PC-9 (cell line): ENCODE results near the gene MXRA7. TPM values are rescaled to one million over a fixed set of nuclear protein-coding genes. Genes with fewer than 3 reads are reported as not detected.

Experiments
- BruUV-seq: library from RNA; stranded (reverse); fragments of 400-500 nt; replicated peaks from 2 replicates; lab custom pipeline; 2021; lab: Mats Ljungman, UMichigan
- CTCF ChIA-PET: fragments of 300-600 bp; sonication (Branson Sonifier 250); formaldehyde crosslinking; loops from one replicate; lab custom pipeline; 2022; ENCODE audit warnings: antibody characterized with exemption; lab: Charles Lee
- POLR2A ChIA-PET: fragments of 300-600 bp; sonication (Branson Sonifier 250); formaldehyde crosslinking; loops from one replicate; lab custom pipeline; 2022; ENCODE audit warnings: antibody characterized with exemption; ENCODE audit not compliant: unreplicated experiment; lab: Charles Lee
- DNase-seq, 2 experiments: peaks; one replicate each; pipeline versions ENCODE4 v3.0.0 to v3.0.0-alpha.2; 2015 to 2022; ENCODE audit warnings: mixed read lengths in 1 of 2
- H2AFZ ChIP-seq: fragments of 200-600 bp; sonication (generic); 2 replicates; pipeline ENCODE4 v1.8.1; 2017; ENCODE audit warnings: antibody characterized with exemption
- H3F3A ChIP-seq: fragments of 200-600 bp; sonication (generic); 2 replicates; pipeline ENCODE4 v1.8.1; 2017; ENCODE audit warnings: antibody characterized with exemption, mild to moderate bottlenecking, low read depth; ENCODE audit not compliant: insufficient read depth
- H3K27ac ChIP-seq: fragments of 200-600 bp; sonication (generic); 2 replicates; pipeline ENCODE4 v1.6.1; 2016; ENCODE audit warnings: mixed run types
- H3K27me3 ChIP-seq: fragments of 200-600 bp; sonication (generic); 2 replicates; pipeline ENCODE4 v1.6.1; 2016; ENCODE audit warnings: low read depth, mixed run types; ENCODE audit not compliant: insufficient read depth
- H3K36me3 ChIP-seq: fragments of 200-600 bp; sonication (generic); 2 replicates; pipeline ENCODE4 v1.6.1; 2016; ENCODE audit warnings: low read depth, mixed run types
- H3K4me1 ChIP-seq: fragments of 200-600 bp; sonication (generic); replicated peaks from 2 replicates; pipeline ENCODE4 v1.6.1; 2016; ENCODE audit warnings: mixed run types; ENCODE audit not compliant: insufficient read depth
- H3K4me2 ChIP-seq: fragments of 200-600 bp; sonication (generic); 2 replicates; pipeline ENCODE4 v1.6.1; 2017; ENCODE audit warnings: mixed run types
- H3K4me3 ChIP-seq: fragments of 200-600 bp; sonication (generic); 2 replicates; pipeline ENCODE4 v1.6.1; 2016; ENCODE audit warnings: mixed run types
- H3K79me2 ChIP-seq: fragments of 200-600 bp; sonication (generic); 2 replicates; pipeline ENCODE4 v1.6.1; 2017; ENCODE audit warnings: low read depth, mixed run types
- H3K9me2 ChIP-seq: fragments of 200-600 bp; sonication (generic); 2 replicates; pipeline ENCODE4 v1.8.1; 2017; ENCODE audit warnings: mild to moderate bottlenecking; ENCODE audit not compliant: insufficient read depth
- H3K9me3 ChIP-seq: fragments of 200-600 bp; sonication (generic); 2 replicates; pipeline ENCODE4 v1.8.1; 2016; ENCODE audit warnings: low read depth; ENCODE audit not compliant: insufficient read depth
- H4K20me1 ChIP-seq: fragments of 200-600 bp; sonication (generic); 2 replicates; pipeline ENCODE4 v1.8.1; 2017; ENCODE audit not compliant: insufficient read depth
- CTCF ChIP-seq: fragments of 200-600 bp; sonication (generic); conservative IDR thresholded peaks from 2 replicates; pipeline ENCODE4 v1.6.1; 2017; ENCODE audit warnings: mixed run types, antibody characterized with exemption, mild to moderate bottlenecking, moderate library complexity
- EZH2 ChIP-seq: fragments of 200-600 bp; sonication (generic); IDR thresholded peaks from 2 replicates; pipeline ENCODE4 v1.8.0; 2017; ENCODE audit warnings: antibody characterized with exemption, low read depth
- intact Hi-C: fragments of 100-400 bp; cut with micrococcal nuclease; formaldehyde crosslinking; loops from one replicate; pipeline ENCODE4 v1.10.0; 2022; ENCODE audit not compliant: unreplicated experiment
- total RNA-seq: library from RNA; stranded (reverse); gene quantifications from 2 replicates; pipeline ENCODE4 v1.2.3, GENCODE V29; 2021

The MXRA7 gene
- total RNA-seq, 1 experiment from 2014 or later: 5.5 TPM

DNA sequence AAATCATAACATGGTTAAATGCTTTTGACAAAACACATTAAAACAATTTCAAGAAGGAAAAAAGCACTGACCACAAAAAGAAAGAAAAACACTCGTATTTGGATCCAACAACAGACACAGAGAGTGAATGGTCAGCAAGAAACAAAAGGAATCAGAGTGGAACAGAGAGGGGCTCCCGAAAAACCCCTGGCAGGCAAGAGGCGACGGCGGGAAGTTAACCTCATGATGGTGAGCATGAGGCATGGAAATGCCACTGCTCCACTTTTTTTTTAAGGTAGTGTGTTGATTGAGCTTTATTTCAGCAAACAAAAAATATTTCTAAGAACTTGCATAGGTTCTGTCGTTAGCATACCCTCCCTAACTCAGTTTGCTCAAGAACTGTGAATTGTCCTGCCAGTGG lies 35.1 kb downstream of the MXRA7 start:
- ChIA-PET CTCF (no interaction called here), POLR2A (no interaction called here)
- Histone ChIP-seq H3K9me3 (no peaks in the 10 kb centered on the region), H3K27me3 (no peaks in the 10 kb centered on the region), H3K36me3 (no peaks in the 10 kb centered on the region), H2AFZ (no peak overlapping the region), H3K79me2 (no peaks in the 10 kb centered on the region), H3K4me1 (peaks cover 7% of the 10 kb centered on the region), H4K20me1 (no peaks in the 10 kb centered on the region), H3K4me2 (no peak overlapping the region), H3K4me3 (no peak overlapping the region), H3K27ac (no peak overlapping the region), H3K9me2 (no peaks in the 10 kb centered on the region), H3F3A (peaks cover 9% of the 10 kb centered on the region; the same call in 1 of the 2 replicates)
- no peak for DNase-seq
- intact Hi-C loops: no loop called here
- no TSS peak for BruUV-seq
- TF ChIP-seq CTCF (no peak), EZH2 (no peak)

DNA sequence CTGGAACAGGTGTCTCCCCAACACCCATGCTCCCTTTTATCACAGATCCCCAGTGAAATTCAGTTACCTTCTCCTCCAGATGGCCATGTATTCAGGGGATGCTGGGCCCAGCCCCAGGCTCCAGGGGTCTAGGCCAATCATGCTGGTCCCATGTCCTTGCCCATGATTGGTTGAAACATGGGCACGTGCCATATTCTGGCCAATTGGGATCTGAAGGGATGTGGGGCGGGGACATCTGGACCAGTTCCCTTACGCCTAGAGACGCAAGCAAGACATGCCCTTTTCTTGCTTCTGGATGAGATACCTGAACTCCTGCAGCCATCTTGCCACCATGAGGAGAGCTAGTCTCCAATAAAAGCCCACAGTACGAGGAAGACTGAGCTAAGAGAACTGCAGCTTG lies 36.2 kb downstream of the MXRA7 start:
- no peaks in the 10 kb centered on the region for H3K9me2 ChIP-seq
- no peak overlapping the region for H2AFZ ChIP-seq
- no peaks in the 10 kb centered on the region for H3K27me3 ChIP-seq
- intact Hi-C loops: loop anchor here (5.0 kb wide), 3 partner anchors 42 to 147 kb away; no protein-coding TSS in a partner anchor
- no TSS peak for BruUV-seq
- H3K4me3 ChIP-seq: no peak overlapping the region
- no peak for DNase-seq
- H3K4me1 ChIP-seq: peaks cover 9% of the 10 kb centered on the region
- CTCF ChIA-PET: no interaction called here
- TF ChIP-seq EZH2: no peak
- TF ChIP-seq CTCF: no peak
- H3K36me3 ChIP-seq: no peaks in the 10 kb centered on the region
- no peak overlapping the region for H3K4me2 ChIP-seq
- peaks cover 12% of the 10 kb centered on the region; the same call in 1 of the 2 replicates for H3F3A ChIP-seq
- POLR2A ChIA-PET: no interaction called here
- H3K27ac ChIP-seq: no peak overlapping the region
- H3K9me3 ChIP-seq: no peaks in the 10 kb centered on the region
- no peaks in the 10 kb centered on the region for H4K20me1 ChIP-seq
- H3K79me2 ChIP-seq: no peaks in the 10 kb centered on the region

- H3K27me3 ChIP-seq: no peaks in the 10 kb centered on the region
- H3K4me2 ChIP-seq: no peak overlapping the region
- no peaks in the 10 kb centered on the region for H3K9me2 ChIP-seq
- H4K20me1 ChIP-seq: no peaks in the 10 kb centered on the region
- H3K4me1 ChIP-seq: peaks cover 9% of the 10 kb centered on the region
- CTCF ChIA-PET: no interaction called here
- H3K27ac ChIP-seq: no peak overlapping the region
- H3K9me3 ChIP-seq: no peaks in the 10 kb centered on the region
- TF ChIP-seq EZH2: no peak
- no peak for TF ChIP-seq CTCF
- no peak overlapping the region for H2AFZ ChIP-seq
- no peaks in the 10 kb centered on the region for H3K36me3 ChIP-seq
- H3K79me2 ChIP-seq: no peaks in the 10 kb centered on the region
- no peak overlapping the region for H3K4me3 ChIP-seq
- DNase-seq: no peak
- H3F3A ChIP-seq: peaks cover 12% of the 10 kb centered on the region; the same call in 1 of the 2 replicates
- POLR2A ChIA-PET: no interaction called here
- intact Hi-C loops: loop anchor here (5.0 kb wide), 3 partner anchors 41 to 146 kb away; no protein-coding TSS in a partner anchor
- no TSS peak for BruUV-seq
These were observed 37.0 kb downstream of the MXRA7 start for GRCh38 chr17:76673729-76674128.
